Activated naive CD8-positive, alpha-beta T cell treated with anti-CD3 and anti-CD28 coated beads, Interleukin-2, amount 10 ng/mL, durations not matched to agents 7 days and 5 days (primary cell): Measurements from ENCODE around the gene ZNF784. TPM values are rescaled to one million over a fixed set of nuclear protein-coding genes. Genes with fewer than 3 reads are reported as not detected.
"Not testable (repeated sequence)": the region's sequence is repeated elsewhere in the genome, so short reads cannot be mapped to it uniquely, and the experiment has no call there.

Source experiments
- ATAC-seq: fragments of 150-1000 bp; cut with Tn5 transposase; one replicate; pipeline ENCODE4 v1.10.0; 2021; ENCODE audit warnings: low read depth, moderate library complexity
- POLR2A ChIA-PET: fragments of 350-600 bp; sonication (Branson Sonifier 250); formaldehyde crosslinking; loops from one replicate; lab custom pipeline; 2021; ENCODE audit warnings: antibody characterized with exemption; lab: Charles Lee
- DNase-seq: peaks from one replicate; pipeline ENCODE4 v3.0.0; 2021
- H3K27ac Mint-ChIP-seq: one replicate; pipeline ENCODE4 v1.8.0; 2022; ENCODE audit warnings: mild to moderate bottlenecking, mixed read lengths
- H3K27me3 Mint-ChIP-seq: one replicate; pipeline ENCODE4 v1.8.0; 2022; ENCODE audit warnings: mild to moderate bottlenecking, moderate library complexity, mixed read lengths
- H3K36me3 Mint-ChIP-seq: one replicate; pipeline ENCODE4 v1.8.0; 2021; ENCODE audit warnings: mild to moderate bottlenecking, mixed read lengths
- H3K4me1 Mint-ChIP-seq: one replicate; pipeline ENCODE4 v1.8.0; 2021; ENCODE audit warnings: mixed read lengths
- H3K4me3 Mint-ChIP-seq: one replicate; pipeline ENCODE4 v1.8.0; 2022; ENCODE audit warnings: mild to moderate bottlenecking, moderate library complexity, mixed read lengths
- H3K9me3 Mint-ChIP-seq: one replicate; pipeline ENCODE4 v1.8.0; 2021; ENCODE audit warnings: mixed read lengths
- total RNA-seq, 2 experiments: library from RNA; stranded (reverse); gene quantifications; one replicate each; pipeline ENCODE4 v1.2.3, GENCODE V29; 2021

ZNF784 gene
- total RNA-seq, 2 experiments from 2014 or later = 6.3 to 7.6 TPM

- H3K4me1 Mint-ChIP-seq = peaks cover 9% of the 10 kb centered on the region
- peaks cover 24% of the 10 kb centered on the region for H3K27me3 Mint-ChIP-seq
- no peaks in the 10 kb centered on the region for H3K36me3 Mint-ChIP-seq
- peak; percentile 90 for DNase-seq
- H3K4me3 Mint-ChIP-seq = peak overlapping the region; percentile 76
- peak; percentile 98 for ATAC-seq
- H3K9me3 Mint-ChIP-seq = no peaks in the 10 kb centered on the region
- H3K27ac Mint-ChIP-seq = no peak overlapping the region
- POLR2A ChIA-PET = interaction anchor here (1.5 to 3.1 kb wide), 2 partner anchors 12 to 48 kb away, joined by 3 to 18 read pairs; partner anchors contain the start of gene FIZ1
These were observed 37.2 kb downstream of the ZNF784 start for GRCh38 chr19:55586976-55587668.

DNA sequence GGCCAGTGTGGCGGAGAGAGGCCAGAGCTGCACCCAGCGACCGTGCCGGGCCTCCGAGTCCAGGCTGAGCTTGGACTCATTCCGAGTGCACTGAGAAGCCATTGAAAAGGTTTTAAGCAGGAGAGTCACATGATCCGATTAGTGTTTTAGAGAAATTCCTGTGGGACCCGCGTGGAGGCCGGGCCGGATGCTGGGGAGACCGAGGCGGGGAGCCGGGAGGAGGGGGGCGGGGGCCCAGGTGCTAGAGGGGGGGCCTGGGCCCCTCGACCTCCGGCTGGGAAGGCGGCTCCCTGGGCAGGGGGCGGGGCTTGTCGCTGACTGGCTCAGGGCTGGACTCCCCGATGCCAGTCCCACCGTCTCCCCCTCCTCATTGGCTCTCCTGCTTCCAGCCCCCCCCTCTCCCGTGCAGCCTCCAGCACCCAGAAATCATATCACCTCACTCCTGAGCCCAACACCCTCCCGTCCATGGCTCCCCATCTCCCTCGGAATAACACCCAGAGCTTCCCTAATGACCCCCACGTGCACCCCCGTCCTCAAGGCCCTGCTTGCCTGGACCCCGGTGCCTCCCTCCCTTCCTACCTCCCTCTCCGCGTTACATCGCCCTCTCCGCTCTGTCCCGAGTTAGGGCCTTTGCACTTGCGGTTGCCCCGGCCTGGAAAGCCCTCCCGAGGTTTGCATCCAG, 38.6 kb downstream of the ZNF784 start:
- Mint-ChIP-seq H3K36me3 (no peaks in the 10 kb centered on the region), H3K9me3 (no peaks in the 10 kb centered on the region), H3K27ac (no peak overlapping the region), H3K27me3 (peaks cover 24% of the 10 kb centered on the region), H3K4me3 (peak overlapping the region; percentile 38), H3K4me1 (peaks cover 17% of the 10 kb centered on the region)
- ATAC-seq = no peak
- no peak for DNase-seq
- POLR2A ChIA-PET = interaction anchor here (0.6 to 3.1 kb wide), 2 partner anchors 13 to 82 kb away, joined by 4 to 18 read pairs; partner anchors contain the start of gene FIZ1

DNA sequence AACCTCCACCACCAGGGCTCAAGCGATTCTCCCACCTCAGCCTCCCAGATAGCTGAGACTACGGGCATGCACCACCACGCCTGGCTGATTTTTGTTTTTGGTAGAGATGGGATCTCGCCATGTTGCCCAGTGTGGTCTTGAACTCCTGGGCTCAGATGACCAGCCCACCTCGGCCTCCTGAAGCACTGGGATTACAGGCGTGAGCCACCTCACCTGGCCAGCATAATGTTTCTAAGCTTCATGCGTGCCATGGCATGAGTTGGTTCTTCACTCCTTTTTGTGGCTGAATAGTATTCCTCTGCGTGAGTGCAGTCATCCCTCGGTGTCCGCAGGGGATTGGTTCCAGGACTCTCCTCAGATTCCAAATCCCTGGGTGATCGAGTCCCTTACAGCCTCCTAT, 39.5 kb downstream of the ZNF784 start:
- no peak for ATAC-seq
- Mint-ChIP-seq H3K4me3 (no peak overlapping the region), H3K27ac (no peak overlapping the region), H3K4me1 (peaks cover 21% of the 10 kb centered on the region), H3K36me3 (no peaks in the 10 kb centered on the region), H3K9me3 (no peaks in the 10 kb centered on the region), H3K27me3 (peaks cover 24% of the 10 kb centered on the region)
- no peak for DNase-seq
- POLR2A ChIA-PET = interaction anchor here (0.6 kb wide), 1 partner anchor 40 kb away, joined by 6 read pairs; the partner anchor contains the start of gene ZNF784

- not testable (repeated sequence) for H3K4me3 Mint-ChIP-seq
These were observed 40.5 kb downstream of the ZNF784 start for GRCh38 chr19:55583897-55584296.

DNA sequence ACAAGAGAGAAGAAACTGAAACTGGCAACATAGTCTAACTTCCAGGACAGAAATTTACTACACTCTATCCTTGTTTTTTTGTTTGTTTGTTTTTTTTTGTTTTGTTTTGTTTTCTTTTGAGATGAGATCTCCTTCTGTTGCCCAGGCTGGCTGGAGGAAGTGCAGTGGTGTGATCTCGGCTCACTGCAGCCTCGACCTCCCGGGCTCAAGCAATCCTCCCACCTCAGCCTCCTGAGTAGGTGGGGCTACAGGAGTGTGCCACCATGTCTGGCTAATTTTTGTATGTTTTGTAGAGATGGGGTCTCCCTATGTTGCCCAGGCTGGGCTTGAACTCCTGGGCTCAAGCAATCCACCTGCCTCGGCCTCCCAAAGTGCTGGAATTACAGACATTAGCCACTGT, 42.1 kb downstream of the ZNF784 start:
- H3K9me3 Mint-ChIP-seq, POLR2A ChIA-PET, ATAC-seq, H3K4me3 Mint-ChIP-seq, H3K27ac Mint-ChIP-seq, H3K36me3 Mint-ChIP-seq, DNase-seq: not testable (repeated sequence)
- peaks cover 23% of the 10 kb centered on the region for H3K4me1 Mint-ChIP-seq
- peaks cover 24% of the 10 kb centered on the region for H3K27me3 Mint-ChIP-seq

More at GRCh38 chr19:55583897-55584296, 40.5 kb downstream of the ZNF784 start:
- not testable (repeated sequence) for H3K36me3 Mint-ChIP-seq, H3K9me3 Mint-ChIP-seq, ATAC-seq, DNase-seq, H3K27ac Mint-ChIP-seq
- POLR2A ChIA-PET = interaction anchor here (0.6 to 1.2 kb wide), 2 partner anchors 16 to 41 kb away, joined by 4 to 6 read pairs; partner anchors contain the start of genes ZNF524 and ZNF784
- Mint-ChIP-seq H3K27me3 (peaks cover 24% of the 10 kb centered on the region), H3K4me1 (peaks cover 25% of the 10 kb centered on the region)

DNA sequence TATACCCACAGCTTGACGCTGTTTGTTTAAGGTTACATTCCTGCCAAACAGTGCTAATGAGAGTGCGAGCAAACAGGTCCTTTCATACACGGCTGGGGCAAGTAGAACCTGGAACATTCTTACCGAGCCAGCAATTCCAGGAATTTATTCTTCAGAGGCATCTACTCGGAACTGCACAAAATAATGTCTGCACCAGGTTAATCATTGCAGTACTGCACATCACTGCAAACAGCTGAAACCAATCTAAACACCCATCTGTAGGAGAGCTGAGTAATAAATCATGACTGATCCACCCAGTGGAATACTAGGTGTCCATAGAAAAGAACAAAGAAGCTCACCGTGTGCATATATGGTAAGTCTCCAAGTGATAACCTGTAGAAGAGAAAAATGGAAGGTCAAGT, 42.5 kb downstream of the ZNF784 start:
- Mint-ChIP-seq H3K27ac (no peak overlapping the region), H3K4me1 (peaks cover 20% of the 10 kb centered on the region), H3K9me3 (no peaks in the 10 kb centered on the region), H3K4me3 (no peak overlapping the region), H3K36me3 (peaks cover 10% of the 10 kb centered on the region), H3K27me3 (peaks cover 19% of the 10 kb centered on the region)
- DNase-seq (no peak), ATAC-seq (no peak)
- POLR2A ChIA-PET = no interaction called here

- DNase-seq = no peak
- POLR2A ChIA-PET = no interaction called here
- Mint-ChIP-seq H3K27me3 (peaks cover 14% of the 10 kb centered on the region), H3K27ac (peak overlapping the region; percentile 51), H3K4me1 (peaks cover 20% of the 10 kb centered on the region), H3K9me3 (no peaks in the 10 kb centered on the region), H3K4me3 (peak overlapping the region; percentile 90), H3K36me3 (peaks cover 15% of the 10 kb centered on the region)
- no peak for ATAC-seq
These were observed 43.1 kb downstream of the ZNF784 start for GRCh38 chr19:55581145-55581822.

GRCh38 chr19:55580628-55581144, 43.7 kb downstream of the ZNF784 start, which contains the start of gene ZNF579:
Gene ZNF579 (minus strand): TSS chr19:55580848. CDS start chr19:55579639, 1,209 bp downstream.
- DNase-seq = peak; percentile 80
- Mint-ChIP-seq H3K27ac (peak within 1 kb of the TSS; percentile 84), H3K27me3 (peaks cover 11% of the 10 kb centered on the region), H3K4me1 (peaks cover 20% of the 10 kb centered on the region), H3K9me3 (no peaks in the 10 kb centered on the region), H3K4me3 (peak within 1 kb of the TSS; percentile 90), H3K36me3 (peaks cover 15% of the 10 kb centered on the region)
- POLR2A ChIA-PET = interaction anchor here (0.8 kb wide), 1 partner anchor 18 kb away, joined by 3 read pairs; the partner anchor contains the start of gene FIZ1
- peak; percentile 61 for ATAC-seq

DNA sequence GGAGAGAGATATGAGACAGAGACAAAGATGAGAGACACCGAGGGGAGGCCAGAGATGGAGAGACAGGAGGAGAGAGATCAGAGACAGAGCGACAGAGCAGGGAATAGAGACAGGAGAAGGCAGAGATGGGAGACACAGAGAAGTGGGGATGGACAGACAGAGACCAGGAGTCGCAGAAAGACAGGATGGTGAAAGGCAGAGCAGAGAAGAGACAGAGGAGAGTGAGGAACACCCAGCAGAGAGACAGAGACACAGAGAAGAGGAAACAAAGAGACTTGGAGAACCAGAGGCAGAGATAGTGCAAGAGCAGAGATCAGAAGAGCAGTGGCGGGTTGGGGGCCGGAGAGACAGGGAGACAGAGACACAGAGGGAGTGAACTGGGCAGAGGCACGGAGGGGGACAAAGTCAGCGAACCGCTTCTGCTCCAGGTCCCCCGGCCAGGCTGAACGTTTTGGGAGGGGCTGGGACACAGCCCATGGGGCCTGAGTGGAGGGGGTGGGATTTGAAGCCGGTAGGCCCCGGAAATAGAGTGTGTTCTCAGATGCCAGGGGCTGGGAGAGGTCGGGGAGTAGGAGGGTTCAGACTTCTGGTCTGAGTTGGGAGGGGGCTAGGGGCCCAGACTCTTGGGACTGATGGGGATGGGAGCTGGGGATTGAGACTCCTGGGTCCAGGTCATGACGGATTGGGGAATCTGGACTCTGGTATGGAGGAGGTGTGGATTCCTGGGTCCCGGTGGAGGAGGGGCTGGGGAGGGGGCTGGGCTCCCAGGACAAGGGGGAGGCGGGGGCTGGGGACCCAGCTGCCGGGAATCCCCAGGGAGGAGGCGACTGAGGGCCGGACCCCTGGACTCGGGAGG, 44.4 kb downstream of the ZNF784 start:
- ATAC-seq (peak; percentile 41), DNase-seq (no peak)
- Mint-ChIP-seq H3K27me3 (peaks cover 4% of the 10 kb centered on the region), H3K36me3 (peaks cover 15% of the 10 kb centered on the region), H3K9me3 (no peaks in the 10 kb centered on the region), H3K4me1 (peaks cover 16% of the 10 kb centered on the region), H3K27ac (peak overlapping the region; percentile 84), H3K4me3 (peak overlapping the region; percentile 90)
- POLR2A ChIA-PET = interaction anchor here (0.8 kb wide), 1 partner anchor 19 kb away, joined by 3 read pairs; the partner anchor contains the start of gene FIZ1

DNA sequence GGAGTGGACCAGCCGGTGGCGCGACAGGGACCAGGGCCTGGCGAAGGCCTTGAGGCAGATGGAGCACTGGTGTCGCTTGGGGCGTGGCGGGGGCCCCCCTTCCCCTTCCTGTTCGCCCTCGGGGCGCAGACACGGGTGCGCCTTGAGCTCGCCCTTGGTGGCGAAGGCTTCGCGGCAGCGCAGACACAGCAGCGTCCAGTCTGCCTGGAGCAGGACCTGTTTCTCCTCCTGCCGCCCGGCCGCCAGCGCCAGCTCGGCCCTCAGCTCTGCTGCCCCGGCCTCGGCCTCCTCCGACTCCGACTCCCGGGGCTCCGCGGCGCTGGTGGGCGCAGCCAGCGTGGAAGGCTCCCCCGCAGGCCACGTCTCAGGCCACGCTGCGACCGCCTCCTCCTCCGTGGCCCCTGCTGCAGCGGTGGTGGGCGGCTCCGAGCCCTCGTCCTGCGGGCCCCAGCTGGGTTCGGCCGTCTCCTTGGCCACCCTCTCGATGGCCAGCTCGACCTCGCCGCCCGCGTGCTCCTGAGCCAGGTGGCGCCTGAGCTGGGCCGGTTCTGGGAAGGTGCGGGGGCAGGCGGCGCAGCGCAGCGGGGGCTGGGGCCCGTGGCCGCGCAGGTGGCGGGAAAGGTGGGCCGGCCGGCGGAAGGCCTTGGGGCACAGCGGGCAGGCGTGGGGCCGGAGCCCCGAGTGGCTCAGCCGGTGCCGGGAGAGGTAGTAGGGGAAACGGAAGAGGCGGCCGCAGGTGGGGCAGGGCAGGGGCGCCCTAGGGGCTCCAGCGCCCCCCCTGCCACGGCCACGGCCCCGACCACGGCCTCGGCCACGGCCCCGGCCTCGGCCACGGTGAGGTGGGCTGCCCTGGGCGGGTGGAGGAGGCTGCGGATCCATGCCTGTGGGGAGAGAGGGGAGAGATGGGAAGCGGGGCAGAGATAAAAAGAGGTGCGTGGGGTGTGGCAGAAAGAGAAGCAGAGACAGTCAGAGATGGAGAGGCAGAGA, 45.3 kb downstream of the ZNF784 start:
- POLR2A ChIA-PET = no interaction called here
- no peak for DNase-seq
- peaks cover 15% of the 10 kb centered on the region for H3K36me3 Mint-ChIP-seq
- H3K27ac Mint-ChIP-seq = peak overlapping the region; percentile 84
- ATAC-seq = no peak
- peak overlapping the region; percentile 90 for H3K4me3 Mint-ChIP-seq
- H3K4me1 Mint-ChIP-seq = peaks cover 16% of the 10 kb centered on the region
- H3K27me3 Mint-ChIP-seq = peaks cover under 1% of the 10 kb centered on the region
- no peaks in the 10 kb centered on the region for H3K9me3 Mint-ChIP-seq

- no peak for ATAC-seq
- POLR2A ChIA-PET = no interaction called here
- Mint-ChIP-seq H3K27me3 (no peaks in the 10 kb centered on the region), H3K36me3 (peaks cover 15% of the 10 kb centered on the region), H3K4me3 (no peak overlapping the region), H3K27ac (no peak overlapping the region), H3K9me3 (no peaks in the 10 kb centered on the region), H3K4me1 (peaks cover 16% of the 10 kb centered on the region)
- no peak for DNase-seq
These were observed 46.2 kb downstream of the ZNF784 start for GRCh38 chr19:55578031-55578760.
